GM18505 (cell line): ENCODE results near the gene POFUT2.

Experiments
- ATAC-seq: cut with Tn5 transposase; IDR thresholded peaks from one replicate; pipeline ENCODE4 v1.9.1; 2021; ENCODE audit not compliant: unreplicated experiment
- POLR2A ChIP-seq: IDR thresholded peaks from 4 replicates; pipeline ENCODE4 v1.6.1; 2011; ENCODE audit warnings: borderline replicate concordance; ENCODE audit not compliant: insufficient read depth, insufficient read length; ENCODE audit errors: extremely low read depth

The POFUT2 gene

DNA sequence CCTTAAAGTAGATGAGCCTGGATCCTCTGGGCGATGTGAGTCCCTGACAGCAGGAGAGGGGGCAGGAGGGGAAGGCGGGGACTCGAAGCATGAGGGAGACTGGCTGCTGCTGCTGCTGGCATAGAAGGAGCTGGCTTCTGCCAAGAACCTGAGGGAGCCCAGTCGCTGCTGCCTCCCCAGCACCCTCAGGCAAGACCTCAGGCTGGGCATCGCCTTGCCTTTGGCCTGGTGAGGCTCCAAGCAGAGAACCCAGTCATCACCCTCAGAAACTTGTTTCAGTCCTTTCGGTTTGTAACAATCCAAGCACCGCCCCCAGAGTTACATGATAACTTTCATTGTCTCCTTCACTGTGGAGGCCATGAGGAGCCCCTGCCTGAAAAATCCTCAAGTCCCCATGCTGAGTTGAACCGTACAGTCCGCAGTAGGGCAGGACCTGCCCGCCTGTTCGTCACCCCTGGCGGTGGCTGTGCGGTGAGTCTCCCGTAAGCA is 38.8 kb downstream of the POFUT2 start:
- TF ChIP-seq POLR2A: no peak
- ATAC-seq: no peak

DNA sequence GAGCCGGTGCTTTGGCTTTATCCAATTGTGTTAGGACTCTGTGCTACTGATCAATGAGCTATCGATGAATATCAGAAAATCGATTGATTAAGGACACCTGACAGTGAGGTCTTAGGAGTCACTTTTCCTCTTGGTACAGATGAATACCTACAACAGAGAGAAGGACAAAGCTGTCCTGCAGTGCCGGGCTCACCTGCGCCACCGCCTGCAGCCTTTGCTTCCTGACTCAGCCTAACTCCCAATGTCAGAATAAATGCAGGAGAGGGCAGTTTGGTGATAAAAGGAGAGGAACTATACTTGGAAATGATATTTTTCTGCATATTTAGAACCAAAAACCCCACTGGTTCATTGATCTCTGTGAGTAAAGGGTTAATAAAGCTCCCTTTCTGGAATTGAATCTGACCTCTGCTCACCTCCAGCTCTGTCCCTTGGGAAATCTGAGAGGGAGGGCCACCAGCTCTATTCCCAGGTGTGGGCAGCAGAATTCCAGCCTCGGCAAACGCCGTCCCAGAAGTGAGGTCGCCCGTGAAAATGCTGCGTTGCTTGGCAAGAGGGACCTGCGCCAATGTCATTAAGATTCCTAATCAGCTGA is 39.3 kb downstream of the POFUT2 start:
- TF ChIP-seq POLR2A: no peak
- ATAC-seq: no peak

DNA sequence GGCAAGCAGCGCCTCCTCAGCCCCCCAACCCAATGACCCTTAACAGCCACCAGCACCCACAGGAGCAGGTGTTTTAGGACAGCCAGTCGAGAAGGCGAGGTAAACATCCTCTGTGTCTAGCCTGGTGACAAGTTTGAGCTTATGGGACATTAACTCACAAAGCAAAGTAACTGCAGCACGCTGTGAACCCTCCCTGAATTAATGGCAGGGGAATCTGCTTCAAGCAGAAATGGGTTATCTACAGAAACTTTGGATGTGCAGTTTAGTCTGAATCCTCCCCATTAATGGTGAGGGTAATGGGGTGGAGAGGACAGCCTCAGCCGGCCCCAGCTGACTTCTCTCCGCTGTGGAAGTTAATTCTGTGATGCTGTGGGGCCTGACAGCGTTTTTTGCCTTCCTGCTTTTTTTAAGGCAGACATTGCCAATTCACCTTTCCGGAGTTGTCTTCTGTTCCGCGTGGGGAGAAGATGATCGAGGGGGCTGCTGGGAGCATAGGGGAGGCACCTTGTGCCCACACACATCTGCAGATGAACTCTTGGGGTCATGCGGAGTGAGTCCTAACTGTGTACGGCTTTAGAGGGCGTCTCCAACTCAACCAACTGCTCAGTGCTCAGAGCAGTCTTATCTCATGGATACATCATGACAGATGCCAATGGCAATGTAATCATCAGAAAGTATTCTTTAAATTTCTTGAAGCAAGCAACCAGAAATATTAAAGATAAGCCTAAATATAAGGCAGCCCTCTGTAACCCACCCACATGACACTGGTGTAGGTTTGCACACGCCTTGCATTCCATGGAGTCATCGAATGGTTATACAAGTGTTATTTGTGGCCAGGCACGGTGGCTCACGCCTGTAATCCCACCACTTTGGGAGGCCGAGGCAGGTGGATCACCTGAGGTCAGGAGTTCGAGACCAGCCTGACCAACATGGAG is 41.0 kb downstream of the POFUT2 start:
- TF ChIP-seq POLR2A: no peak
- ATAC-seq: no peak

DNA sequence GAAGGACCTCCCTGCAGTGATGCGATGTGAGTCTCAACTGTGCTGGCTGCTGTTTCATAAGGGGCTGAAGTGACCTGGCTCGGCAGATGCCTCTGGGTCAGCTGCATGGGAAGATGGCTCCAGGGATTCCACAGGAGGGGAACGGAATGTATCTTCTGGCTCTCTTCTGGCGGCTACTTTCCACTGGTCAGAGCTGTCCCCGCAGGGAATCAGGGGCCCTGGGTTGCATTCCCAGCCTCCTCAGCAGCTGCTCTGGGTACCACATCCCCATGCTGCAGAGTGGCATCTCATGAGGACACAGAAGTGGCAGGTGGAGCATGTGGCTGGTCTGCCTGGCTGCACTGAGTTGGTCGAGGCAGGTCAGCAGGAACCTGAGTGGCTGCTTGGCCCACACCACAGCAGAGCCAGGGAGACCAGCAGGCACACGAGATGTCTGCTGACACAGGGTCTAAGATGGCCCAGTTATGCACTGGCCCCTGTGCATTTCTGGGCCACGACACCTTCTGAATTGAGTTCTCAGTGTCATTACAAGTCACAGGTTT is 42.8 kb downstream of the POFUT2 start:
- no peak for ATAC-seq
- TF ChIP-seq POLR2A: no peak

DNA sequence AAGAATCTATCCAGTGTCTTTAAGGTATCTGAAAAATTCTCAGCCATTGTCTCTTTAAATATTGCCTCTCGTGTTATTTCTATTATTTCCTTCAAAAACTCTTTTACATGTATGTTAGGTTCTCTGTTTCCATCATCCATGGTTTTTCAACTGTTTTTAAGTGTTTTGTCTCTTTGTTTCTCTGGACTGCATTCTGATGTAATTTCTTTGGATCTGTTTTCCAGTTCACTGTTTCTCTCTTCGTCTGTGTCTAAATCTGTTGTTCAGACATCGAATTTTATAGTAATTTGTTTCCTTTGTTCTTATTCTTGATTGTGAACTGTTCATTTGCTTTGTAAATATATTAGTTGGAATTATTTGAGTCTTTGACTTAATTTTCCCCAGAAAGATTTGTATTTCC is 44.1 kb downstream of the POFUT2 start:
- no peak for TF ChIP-seq POLR2A
- ATAC-seq: no peak

DNA sequence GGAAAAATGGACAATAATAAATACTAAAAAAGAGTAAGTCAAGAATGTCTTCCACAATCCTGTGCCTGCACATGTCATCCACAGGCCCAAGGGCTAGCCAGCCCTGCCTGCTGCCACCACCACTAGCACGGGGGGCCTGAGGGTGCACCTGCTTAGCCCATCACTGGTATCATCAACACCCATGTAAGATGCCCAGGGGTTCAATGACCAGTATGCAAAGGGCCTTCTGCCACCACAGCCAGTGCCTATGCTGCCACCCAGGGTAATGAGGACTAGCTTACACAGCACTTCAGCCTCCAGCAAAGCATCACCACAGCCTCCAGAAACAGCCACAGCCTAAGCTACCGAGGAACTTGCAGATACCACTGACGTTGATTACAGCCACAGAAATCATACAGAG is 46.3 kb downstream of the POFUT2 start:
- no peak for ATAC-seq
- TF ChIP-seq POLR2A: no peak

DNA sequence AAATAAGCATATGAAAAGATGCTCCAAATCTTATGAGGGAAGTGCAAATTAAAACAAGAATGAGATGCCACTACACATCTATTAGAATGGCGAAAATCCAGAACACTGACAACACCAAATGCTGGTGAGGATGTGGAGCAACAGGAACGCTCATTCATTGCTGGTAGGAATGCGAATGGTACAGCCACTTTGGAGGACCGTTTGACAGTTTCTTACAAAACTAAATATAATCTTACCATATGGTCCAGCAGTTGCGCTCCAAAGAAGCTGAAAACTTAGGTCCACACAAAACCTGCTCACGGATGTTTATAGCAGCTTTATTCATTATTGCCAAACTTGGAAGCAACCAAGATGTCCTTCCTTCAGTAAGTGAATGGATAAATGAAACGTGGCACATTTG is 50.3 kb downstream of the POFUT2 start:
- TF ChIP-seq POLR2A: no peak
- no peak for ATAC-seq

DNA sequence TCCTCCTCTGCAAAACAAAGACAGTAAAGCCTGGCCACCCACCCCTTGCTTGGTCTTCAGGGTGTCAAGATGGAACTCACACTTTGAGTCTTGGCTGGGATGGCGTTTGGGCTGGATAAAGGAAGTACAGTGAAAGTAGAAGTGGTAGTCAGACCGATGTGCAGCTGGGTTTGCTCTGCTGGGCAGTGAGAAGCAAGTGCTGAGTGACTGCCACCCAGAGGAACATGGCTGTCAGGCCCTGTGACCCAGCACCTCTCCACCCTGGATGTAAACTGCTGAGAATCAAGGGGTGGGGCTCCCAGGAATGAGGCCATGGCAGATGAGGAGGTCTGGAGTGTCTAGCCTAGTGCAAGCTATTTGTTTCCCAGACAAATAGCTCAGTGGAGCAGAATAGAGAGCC is 51.2 kb downstream of the POFUT2 start:
- no peak for ATAC-seq
- no peak for TF ChIP-seq POLR2A

DNA sequence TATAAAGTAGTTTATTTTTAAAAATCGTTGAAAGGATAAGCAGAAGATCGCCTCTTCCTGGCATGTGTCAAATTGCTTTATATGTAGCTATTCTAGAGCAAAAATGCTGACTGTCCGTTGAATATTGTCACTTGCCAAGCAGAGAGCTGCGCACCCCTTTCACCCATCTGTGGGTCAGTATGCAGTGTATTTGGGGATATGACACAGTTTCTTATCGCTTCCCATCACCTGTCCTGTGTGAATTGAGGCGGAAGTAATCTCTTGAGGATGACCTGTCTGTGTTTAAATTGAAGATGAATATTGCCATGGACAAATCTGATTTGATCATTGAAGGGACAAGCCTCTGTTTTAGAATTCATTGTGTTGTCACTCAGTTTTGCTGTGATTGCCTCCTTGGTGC is 52.2 kb downstream of the POFUT2 start:
- no peak for ATAC-seq
- no peak for TF ChIP-seq POLR2A

DNA sequence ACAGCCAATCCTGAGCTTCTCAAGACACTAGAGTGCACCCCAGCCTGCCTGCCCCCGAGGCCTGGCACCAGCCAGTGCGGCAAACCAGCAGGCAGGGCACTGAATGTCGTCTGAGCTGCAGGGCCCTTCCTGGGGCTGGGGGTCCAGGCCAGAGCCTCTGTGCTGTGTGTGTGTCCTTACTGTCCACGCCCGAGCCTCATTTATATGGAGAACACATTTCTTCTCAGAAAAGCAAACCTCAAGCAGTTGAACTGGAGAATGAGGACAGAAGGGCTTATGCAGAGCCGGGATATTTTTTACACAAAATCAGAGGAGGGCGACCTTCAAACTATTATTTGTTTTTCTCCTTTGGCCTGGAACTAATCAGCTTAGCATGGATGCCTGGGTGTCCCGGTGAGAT is 52.7 kb downstream of the POFUT2 start:
- no peak for TF ChIP-seq POLR2A

DNA sequence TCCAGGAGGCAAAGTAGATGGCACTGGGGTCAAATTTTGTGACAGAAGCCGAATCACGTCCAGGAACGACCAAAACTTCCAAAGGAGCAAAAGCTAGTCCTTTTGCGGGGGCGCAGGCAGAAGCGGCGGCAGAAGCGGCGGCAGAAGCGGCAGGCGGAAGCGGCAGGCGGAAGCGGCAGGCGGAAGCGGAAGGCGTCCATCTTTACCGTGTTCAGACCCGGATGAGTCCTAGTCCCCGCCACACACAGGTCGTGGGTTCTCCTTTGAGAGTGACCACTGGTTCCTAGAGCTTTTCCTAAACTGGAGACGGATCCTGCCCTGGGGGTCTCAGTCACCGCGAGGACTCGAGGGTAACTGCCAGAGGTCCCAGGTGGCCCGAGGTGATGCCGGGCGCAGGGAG is 53.6 kb downstream of the POFUT2 start:
- no peak for TF ChIP-seq POLR2A
- no peak for ATAC-seq

More for the DNA sequence above, 52.7 kb downstream of the POFUT2 start:
- ATAC-seq: no peak

DNA sequence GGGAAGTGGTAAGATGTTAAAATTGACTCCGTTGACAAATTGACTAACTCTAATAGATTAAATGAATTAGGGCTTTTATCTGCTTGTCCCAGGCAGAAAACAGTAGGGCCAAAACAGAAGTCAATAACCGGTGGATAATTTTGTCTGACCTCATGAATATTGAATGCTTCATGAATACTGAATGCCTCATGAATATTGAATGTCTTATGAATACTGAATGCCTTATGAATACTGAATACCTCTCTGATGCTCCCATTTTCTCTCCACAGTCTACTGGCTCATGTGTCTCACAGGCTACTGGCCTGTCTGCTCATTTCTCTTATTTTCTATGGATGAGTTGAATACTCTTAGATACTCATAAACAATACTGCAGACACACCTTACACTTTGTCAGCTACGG is 56.0 kb downstream of the POFUT2 start:
- no peak for ATAC-seq
- no peak for TF ChIP-seq POLR2A

DNA sequence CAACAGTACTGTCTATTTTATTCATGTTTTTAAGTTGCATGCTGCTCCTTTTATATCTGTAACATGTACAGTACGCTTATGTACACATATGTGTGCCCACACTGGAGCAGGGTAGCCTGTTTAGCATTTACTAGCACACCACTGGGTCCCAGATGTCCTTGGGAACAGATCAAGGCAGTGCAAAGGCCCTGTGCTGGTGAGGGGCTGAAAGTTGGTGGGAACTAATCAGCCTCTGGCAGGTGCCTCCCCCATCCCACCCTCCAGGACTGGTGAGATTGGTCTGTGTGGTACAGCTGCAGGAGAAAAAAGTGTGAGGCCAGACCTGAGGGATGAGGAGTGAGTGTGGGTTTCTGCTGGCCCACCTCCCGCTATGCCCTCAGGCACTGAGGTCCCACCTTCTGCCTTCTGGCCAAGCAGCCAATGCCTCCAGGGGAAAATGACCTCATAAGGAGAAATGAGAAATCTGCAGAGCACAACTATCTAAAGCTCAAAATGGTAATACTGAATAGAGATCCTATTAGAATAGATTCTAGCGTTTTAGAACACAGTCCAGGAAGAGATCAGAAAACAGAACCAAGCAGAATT is 58.9 kb downstream of the POFUT2 start:
- no peak for TF ChIP-seq POLR2A
- no peak for ATAC-seq
